Testis (tissue), 3 donors: ENCODE results near the gene VEGFA. TPM values are rescaled to one million over a fixed set of nuclear protein-coding genes. Genes with fewer than 3 reads are reported as not detected.

Experiments
- DNase-seq: peaks from one replicate; pipeline ENCODE4 v3.0.0-alpha.2; 2019
- H3K27ac ChIP-seq, 2 donors: fragments of 200-600 bp; sonication (generic); one replicate each; pipeline ENCODE4 v1.5.1; 2019
- H3K27me3 ChIP-seq: fragments of 200-600 bp; sonication (generic); one replicate; pipeline ENCODE4 v1.5.1; 2019
- H3K36me3 ChIP-seq: fragments of 200-600 bp; sonication (generic); one replicate; pipeline ENCODE4 v1.5.1; 2017; ENCODE audit warnings: low read depth; ENCODE audit errors: missing control alignments
- H3K4me1 ChIP-seq: fragments of 200-600 bp; sonication (generic); one replicate; pipeline ENCODE4 v1.5.1; 2019
- H3K4me3 ChIP-seq, 2 donors: fragments of 200-600 bp; sonication (generic); one replicate each; pipeline ENCODE4 v1.5.1; 2017 to 2019
- H3K9me3 ChIP-seq: fragments of 200-600 bp; sonication (generic); one replicate; pipeline ENCODE4 v1.5.1; 2017
- POLR2A ChIP-seq: fragments of 450-650 bp; IDR thresholded peaks from one replicate; pipeline ENCODE4 v1.6.1; 2017; ENCODE audit warnings: antibody characterized with exemption, mild to moderate bottlenecking, moderate library complexity
- WGBS, 2 donors: methylation state at CpG; one replicate each; pipeline ENCODE4 v1.1.5; 2018; 5-methylcytosine and 5-hydroxymethylcytosine counted together
- intact Hi-C: fragments of 100-400 bp; cut with DNase I; formaldehyde crosslinking; loops from one replicate; pipeline ENCODE4 v1.15.1; 2023; ENCODE audit warnings: low total_unique reads
- polyA plus RNA-seq: library from polyadenylated mRNA; stranded (reverse); fragments of 350-450 nt; fragmentation: Illumina TruSeq; extraction: RNeasy Lipid Tissue Mini Kit (QIAGEN cat#74804); gene quantifications from one replicate; pipeline ENCODE4 v1.2.3, GENCODE V29; 2014; ENCODE audit warnings: low read depth, low replicate concordance; ENCODE audit not compliant: insufficient read depth
- total RNA-seq, 2 donors: library from RNA; depleted of rRNA; stranded (reverse); fragments of >200 nt; gene quantifications; one replicate each; pipeline ENCODE4 v1.2.3, GENCODE V29; 2016
- TF ChIP-seq, protein P1 (sequence below), 3 experiments: fragments of 450-650 bp in 2 of 3; fragments of 200-600 bp in 1 of 3; sonication (generic) in 1 of 3; IDR thresholded peaks; one replicate each; pipeline ENCODE4 v1.5.1; 2016 to 2019; ENCODE audit warnings: antibody characterized with exemption in 3 of 3, mild to moderate bottlenecking in 2 of 3, moderate library complexity in 1 of 3

Gene VEGFA
- total and polyA plus RNA-seq, 3 donors from 2014 or later, result 6.1 to 15.2 (median 14.9) TPM

DNA sequence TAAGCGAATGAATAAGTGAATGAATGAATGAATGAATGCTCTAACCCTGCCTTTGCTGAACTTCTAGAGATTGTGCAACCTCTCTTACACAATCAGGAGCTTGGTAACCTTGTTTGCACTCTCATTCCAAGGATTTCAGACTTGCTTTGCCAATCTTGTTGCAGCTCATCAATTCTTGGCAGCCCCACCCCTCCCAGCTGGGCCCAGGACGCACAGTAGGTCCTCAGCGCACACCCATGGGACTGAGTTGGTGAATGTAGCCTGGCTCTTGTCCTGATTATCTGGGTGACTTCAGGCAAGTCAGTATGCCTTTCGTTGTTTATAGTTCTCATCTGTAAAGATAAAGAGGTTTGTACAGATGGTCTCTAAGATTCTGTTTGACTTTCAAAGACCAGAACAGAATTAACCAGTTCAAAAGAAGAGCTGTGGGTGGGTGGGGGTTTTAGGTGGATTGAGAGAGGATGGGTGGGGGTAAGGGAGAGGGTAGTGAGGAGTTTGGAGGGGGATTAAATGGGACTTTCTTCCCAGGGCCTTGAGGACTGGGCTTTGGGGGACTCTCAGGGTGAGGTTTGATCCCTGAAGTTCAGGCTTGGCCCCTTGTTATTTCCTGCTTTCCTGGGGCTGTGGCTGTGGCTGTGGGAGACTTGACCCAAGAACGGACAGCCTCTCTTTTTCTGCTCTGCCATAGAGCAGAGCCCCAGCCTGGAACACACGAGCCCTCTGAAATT lies 33.2 kb downstream of the VEGFA start:
- no peaks in the 10 kb centered on the region for H3K27me3 ChIP-seq
- TF ChIP-seq, protein P1, sequence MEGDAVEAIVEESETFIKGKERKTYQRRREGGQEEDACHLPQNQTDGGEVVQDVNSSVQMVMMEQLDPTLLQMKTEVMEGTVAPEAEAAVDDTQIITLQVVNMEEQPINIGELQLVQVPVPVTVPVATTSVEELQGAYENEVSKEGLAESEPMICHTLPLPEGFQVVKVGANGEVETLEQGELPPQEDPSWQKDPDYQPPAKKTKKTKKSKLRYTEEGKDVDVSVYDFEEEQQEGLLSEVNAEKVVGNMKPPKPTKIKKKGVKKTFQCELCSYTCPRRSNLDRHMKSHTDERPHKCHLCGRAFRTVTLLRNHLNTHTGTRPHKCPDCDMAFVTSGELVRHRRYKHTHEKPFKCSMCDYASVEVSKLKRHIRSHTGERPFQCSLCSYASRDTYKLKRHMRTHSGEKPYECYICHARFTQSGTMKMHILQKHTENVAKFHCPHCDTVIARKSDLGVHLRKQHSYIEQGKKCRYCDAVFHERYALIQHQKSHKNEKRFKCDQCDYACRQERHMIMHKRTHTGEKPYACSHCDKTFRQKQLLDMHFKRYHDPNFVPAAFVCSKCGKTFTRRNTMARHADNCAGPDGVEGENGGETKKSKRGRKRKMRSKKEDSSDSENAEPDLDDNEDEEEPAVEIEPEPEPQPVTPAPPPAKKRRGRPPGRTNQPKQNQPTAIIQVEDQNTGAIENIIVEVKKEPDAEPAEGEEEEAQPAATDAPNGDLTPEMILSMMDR (IDR thresholded peaks at IDR 0.05), result no peak
- no peak for TF ChIP-seq POLR2A
- H3K4me3 ChIP-seq, result no peak overlapping the region
- no peaks in the 10 kb centered on the region for H3K36me3 ChIP-seq
- DNase-seq, result no peak
- intact Hi-C loops, result no loop called here
- H3K27ac ChIP-seq, result no peak overlapping the region
- no peaks in the 10 kb centered on the region for H3K9me3 ChIP-seq
- WGBS, 2 donors, result 80 to 85% methylated on average over 6 of the region's 6 CpGs
- no peaks in the 10 kb centered on the region for H3K4me1 ChIP-seq

DNA sequence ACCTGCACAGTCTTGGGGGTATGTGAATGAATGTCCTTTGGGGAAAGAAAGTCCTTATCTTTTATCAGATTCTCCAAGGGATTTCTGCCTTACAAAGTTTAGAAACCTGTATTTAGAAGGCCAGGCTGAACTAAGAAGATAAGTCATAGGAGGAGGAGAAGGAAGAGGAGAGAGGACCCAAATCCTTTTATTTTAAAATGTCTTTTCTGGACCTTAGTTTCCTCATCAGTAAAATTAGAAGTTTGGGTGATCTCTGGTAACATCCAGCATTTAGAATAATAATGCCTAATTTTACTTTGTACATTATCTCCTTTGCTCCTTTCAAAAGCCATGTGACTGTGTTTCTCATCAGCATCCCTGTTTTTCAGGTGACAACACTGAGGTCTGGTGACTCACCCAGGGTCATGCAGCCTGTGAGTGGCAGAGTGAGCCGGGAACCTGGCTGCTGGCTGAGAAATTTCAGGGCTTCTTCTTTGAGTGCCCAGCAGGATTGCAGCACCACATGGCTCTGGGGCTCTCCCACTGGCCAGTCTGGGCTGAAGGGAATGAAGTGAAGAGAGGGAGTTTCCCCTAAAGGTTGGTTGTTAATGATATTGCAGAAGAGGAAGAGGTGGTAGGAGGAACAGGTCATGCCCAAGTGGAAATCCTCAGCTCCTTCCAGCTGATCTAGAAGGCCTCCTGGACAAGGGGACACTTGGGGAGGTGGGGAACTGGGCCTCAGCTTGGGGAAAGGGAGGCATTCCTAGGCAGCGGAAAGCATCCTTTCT lies 34.0 kb downstream of the VEGFA start:
- intact Hi-C loops, result no loop called here
- no peak overlapping the region for H3K27ac ChIP-seq
- no peaks in the 10 kb centered on the region for H3K36me3 ChIP-seq
- no peak overlapping the region for H3K4me3 ChIP-seq
- H3K27me3 ChIP-seq, result no peaks in the 10 kb centered on the region
- WGBS, 2 donors, result 66 to 94% methylated on average over 2 of the region's 2 CpGs
- H3K9me3 ChIP-seq, result no peaks in the 10 kb centered on the region
- H3K4me1 ChIP-seq, result no peaks in the 10 kb centered on the region
- no peak for DNase-seq
- TF ChIP-seq, protein P1 (IDR thresholded peaks at IDR 0.05), result no peak
- no peak for TF ChIP-seq POLR2A

DNA sequence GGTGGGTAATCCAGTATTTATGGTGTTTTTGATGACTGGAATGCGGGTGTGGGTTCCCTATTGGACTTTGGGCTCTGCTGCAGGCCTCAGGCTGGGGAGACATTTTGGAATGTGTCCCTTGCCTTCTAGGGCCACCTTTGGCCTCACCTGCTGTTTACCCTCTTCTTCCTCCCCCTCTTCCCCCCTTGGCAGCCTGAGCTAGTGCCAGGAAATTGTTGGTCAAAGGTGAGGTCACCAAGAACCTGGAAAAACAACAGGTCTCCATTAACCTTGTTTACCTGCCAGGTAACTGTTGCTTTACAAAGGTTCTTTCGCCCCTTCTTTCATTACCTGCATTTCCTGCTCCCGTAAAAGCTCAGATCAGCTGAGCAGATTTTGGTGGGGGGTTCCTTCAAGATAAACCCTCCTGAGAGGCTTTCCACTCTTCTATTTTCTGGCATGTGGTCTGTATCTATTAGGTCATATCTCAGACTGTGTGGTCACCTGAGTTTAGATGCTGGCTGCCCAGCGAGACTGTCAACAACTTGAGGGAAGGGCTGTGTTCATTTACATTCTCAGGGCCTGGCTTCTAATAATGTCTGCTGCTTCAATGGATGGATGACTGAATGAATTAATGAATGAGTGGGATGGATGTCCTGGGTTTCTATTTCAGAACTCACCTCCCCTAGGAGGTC lies 34.7 kb downstream of the VEGFA start:
- H3K4me1 ChIP-seq, result no peaks in the 10 kb centered on the region
- H3K36me3 ChIP-seq, result no peaks in the 10 kb centered on the region
- no peaks in the 10 kb centered on the region for H3K9me3 ChIP-seq
- intact Hi-C loops, result no loop called here
- DNase-seq, result no peak
- no peak overlapping the region for H3K4me3 ChIP-seq
- TF ChIP-seq, protein P1 (IDR thresholded peaks at IDR 0.05), result no peak
- TF ChIP-seq POLR2A, result no peak
- H3K27me3 ChIP-seq, result no peaks in the 10 kb centered on the region
- H3K27ac ChIP-seq, result no peak overlapping the region
- WGBS, 2 donors, result 90 to 97% methylated on average over 4 of the region's 4 CpGs

DNA sequence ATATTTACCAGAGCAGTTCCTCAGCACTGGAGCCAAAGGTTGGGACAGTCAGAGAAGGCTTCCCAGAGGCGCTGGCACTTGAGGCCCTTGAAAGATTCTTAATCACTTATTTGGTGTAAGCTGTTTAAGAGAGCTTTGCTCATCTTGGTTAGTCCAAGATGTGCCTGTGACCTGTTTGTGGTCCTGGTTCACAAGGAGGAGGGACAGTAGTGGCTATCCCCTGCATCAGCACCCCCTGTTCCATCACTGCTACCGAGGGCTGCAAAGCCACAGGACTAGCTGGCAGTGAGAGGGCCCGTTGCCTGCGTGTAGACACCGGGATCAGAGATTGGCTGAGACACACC lies 35.7 kb downstream of the VEGFA start:
- Histone ChIP-seq H3K27ac (no peak overlapping the region), H3K36me3 (no peaks in the 10 kb centered on the region), H3K9me3 (no peaks in the 10 kb centered on the region), H3K4me3 (no peak overlapping the region), H3K4me1 (no peaks in the 10 kb centered on the region), H3K27me3 (no peaks in the 10 kb centered on the region)
- TF ChIP-seq, protein P1 (IDR thresholded peaks at IDR 0.05), result no peak
- no peak for TF ChIP-seq POLR2A
- intact Hi-C loops, result no loop called here
- DNase-seq, result no peak
- WGBS, 2 donors, result 90 to 93% methylated on average over 5 of the region's 5 CpGs
